Measurements from ENCODE around the gene SPEG.

The SPEG gene

DNA sequence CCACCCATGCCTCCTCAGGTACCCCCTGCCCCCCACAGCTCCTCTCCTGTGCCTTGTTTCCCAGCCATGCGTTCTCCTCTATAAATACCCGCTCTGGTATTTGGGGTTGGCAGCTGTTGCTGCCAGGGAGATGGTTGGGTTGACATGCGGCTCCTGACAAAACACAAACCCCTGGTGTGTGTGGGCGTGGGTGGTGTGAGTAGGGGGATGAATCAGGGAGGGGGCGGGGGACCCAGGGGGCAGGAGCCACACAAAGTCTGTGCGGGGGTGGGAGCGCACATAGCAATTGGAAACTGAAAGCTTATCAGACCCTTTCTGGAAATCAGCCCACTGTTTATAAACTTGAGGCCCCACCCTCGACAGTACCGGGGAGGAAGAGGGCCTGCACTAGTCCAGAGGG is 17.3 kb upstream of the SPEG start:
- H3K27ac ChIP-seq (ENCODE audit: low read length), result peak overlapping the region; percentile 90
- peak overlapping the region in 1 of 2 donors; percentile 32 for H3K4me3 ChIP-seq (ENCODE audit: low read depth in 1 of 2, low read length in 2 of 2)
- H3K9me3 ChIP-seq (ENCODE audit: control insufficient read depth in 1 of 2, low read length in 2 of 2), result no peaks in the 10 kb centered on the region
- no peaks in the 10 kb centered on the region for H3K4me1 ChIP-seq (ENCODE audit: control insufficient read depth in 1 of 2, insufficient read depth in 2 of 2, low read length in 2 of 2)
- H3K27me3 ChIP-seq (ENCODE audit: low read depth, low read length), result peaks cover 9% of the 10 kb centered on the region
- H3K36me3 ChIP-seq (ENCODE audit: control insufficient read depth in 1 of 2, insufficient read depth in 2 of 2, low read length in 2 of 2), result peaks cover 4 to 5% of the 10 kb centered on the region in 2 donors

DNA sequence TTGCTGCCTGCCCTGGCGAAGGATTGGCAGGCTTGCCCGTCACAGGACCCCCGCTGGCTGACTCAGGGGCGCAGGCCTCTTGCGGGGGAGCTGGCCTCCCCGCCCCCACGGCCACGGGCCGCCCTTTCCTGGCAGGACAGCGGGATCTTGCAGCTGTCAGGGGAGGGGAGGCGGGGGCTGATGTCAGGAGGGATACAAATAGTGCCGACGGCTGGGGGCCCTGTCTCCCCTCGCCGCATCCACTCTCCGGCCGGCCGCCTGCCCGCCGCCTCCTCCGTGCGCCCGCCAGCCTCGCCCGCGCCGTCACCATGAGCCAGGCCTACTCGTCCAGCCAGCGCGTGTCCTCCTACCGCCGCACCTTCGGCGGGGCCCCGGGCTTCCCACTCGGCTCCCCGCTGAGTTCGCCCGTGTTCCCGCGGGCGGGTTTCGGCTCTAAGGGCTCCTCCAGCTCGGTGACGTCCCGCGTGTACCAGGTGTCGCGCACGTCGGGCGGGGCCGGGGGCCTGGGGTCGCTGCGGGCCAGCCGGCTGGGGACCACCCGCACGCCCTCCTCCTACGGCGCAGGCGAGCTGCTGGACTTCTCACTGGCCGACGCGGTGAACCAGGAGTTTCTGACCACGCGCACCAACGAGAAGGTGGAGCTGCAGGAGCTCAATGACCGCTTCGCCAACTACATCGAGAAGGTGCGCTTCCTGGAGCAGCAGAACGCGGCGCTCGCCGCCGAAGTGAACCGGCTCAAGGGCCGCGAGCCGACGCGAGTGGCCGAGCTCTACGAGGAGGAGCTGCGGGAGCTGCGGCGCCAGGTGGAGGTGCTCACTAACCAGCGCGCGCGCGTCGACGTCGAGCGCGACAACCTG is 16.3 kb upstream of the SPEG start, which contains the start of gene DES:
Gene DES (plus strand): TSS at position 223 of the 857 bp plus-strand sequence. CDS start 86 bp downstream, at position 309.
- H3K4me1 ChIP-seq (ENCODE audit: control insufficient read depth in 1 of 2, insufficient read depth in 2 of 2, low read length in 2 of 2), result no peaks in the 10 kb centered on the region
- peak within 1 kb of the TSS; percentile 91 for H3K27ac ChIP-seq (ENCODE audit: low read length)
- peaks cover 4 to 5% of the 10 kb centered on the region in 2 donors for H3K36me3 ChIP-seq (ENCODE audit: control insufficient read depth in 1 of 2, insufficient read depth in 2 of 2, low read length in 2 of 2)
- H3K4me3 ChIP-seq (ENCODE audit: low read depth in 1 of 2, low read length in 2 of 2), result peak within 1 kb of the TSS; percentile 70
- H3K9me3 ChIP-seq (ENCODE audit: control insufficient read depth in 1 of 2, low read length in 2 of 2), result no peaks in the 10 kb centered on the region
- peaks cover 9% of the 10 kb centered on the region for H3K27me3 ChIP-seq (ENCODE audit: low read depth, low read length)

GRCh38 chr2:219419012-219419324 is 15.7 kb upstream of the SPEG start:
- peaks cover 9% of the 10 kb centered on the region for H3K27me3 ChIP-seq (ENCODE audit: low read depth, low read length)
- peaks cover 4 to 5% of the 10 kb centered on the region in 2 donors for H3K36me3 ChIP-seq (ENCODE audit: control insufficient read depth in 1 of 2, insufficient read depth in 2 of 2, low read length in 2 of 2)
- no peaks in the 10 kb centered on the region for H3K9me3 ChIP-seq (ENCODE audit: control insufficient read depth in 1 of 2, low read length in 2 of 2)
- H3K4me3 ChIP-seq (ENCODE audit: low read depth in 1 of 2, low read length in 2 of 2), result peak overlapping the region; percentile 70
- H3K27ac ChIP-seq (ENCODE audit: low read length), result peak overlapping the region; percentile 91
- no peaks in the 10 kb centered on the region for H3K4me1 ChIP-seq (ENCODE audit: control insufficient read depth in 1 of 2, insufficient read depth in 2 of 2, low read length in 2 of 2)

DNA sequence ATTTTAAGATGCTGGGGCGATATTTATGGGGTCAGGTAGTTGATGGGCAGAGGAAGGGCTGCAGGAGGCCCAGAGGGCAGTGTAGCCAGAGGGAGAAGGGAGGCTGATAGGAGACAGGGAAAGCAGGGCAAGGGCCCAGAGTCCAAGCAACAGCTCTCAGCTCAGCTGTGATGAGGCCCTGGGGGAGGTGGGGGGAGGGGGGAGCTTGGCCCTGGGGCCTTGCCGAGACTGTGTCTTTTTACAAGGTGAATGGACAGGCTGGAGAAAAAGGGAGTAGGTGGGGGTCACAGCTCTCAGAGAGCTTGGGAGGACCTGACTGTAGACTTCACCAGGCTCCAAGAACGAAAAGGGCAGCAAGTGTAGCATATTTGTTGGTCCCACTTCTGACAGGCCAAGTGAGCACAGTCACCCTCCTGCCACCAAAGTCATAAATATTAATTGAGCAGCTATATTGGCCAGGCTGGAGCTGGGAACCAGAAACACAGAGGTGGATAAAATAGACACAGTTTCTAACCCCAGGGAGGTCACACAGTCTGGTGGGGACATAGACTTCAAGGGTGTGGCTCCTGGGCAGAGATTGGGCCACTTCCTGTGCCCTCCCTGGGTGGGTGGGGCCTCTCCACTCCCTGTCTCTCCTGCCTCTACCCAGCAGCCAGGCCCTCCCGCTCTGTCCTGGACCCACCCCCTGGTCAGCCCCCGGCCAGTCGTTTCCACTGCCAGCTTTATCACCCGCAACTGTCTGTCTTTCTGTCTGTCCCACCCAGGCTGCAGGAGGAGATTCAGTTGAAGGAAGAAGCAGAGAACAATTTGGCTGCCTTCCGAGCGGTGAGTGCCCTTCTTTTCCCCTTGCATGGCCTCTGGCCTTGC is 15.1 kb upstream of the SPEG start:
- Histone ChIP-seq H3K27me3 (ENCODE audit: low read depth, low read length) (peaks cover 9% of the 10 kb centered on the region), H3K4me3 (ENCODE audit: low read depth in 1 of 2, low read length in 2 of 2) (peak overlapping the region; percentile 70), H3K36me3 (ENCODE audit: control insufficient read depth in 1 of 2, insufficient read depth in 2 of 2, low read length in 2 of 2) (peaks cover 4 to 5% of the 10 kb centered on the region in 2 donors), H3K27ac (ENCODE audit: low read length) (peak overlapping the region; percentile 91), H3K4me1 (ENCODE audit: control insufficient read depth in 1 of 2, insufficient read depth in 2 of 2, low read length in 2 of 2) (no peaks in the 10 kb centered on the region), H3K9me3 (ENCODE audit: control insufficient read depth in 1 of 2, low read length in 2 of 2) (no peaks in the 10 kb centered on the region)

- Histone ChIP-seq H3K4me1 (ENCODE audit: control insufficient read depth in 1 of 2, insufficient read depth in 2 of 2, low read length in 2 of 2) (no peaks in the 10 kb centered on the region), H3K27me3 (ENCODE audit: low read depth, low read length) (peaks cover 9% of the 10 kb centered on the region), H3K27ac (ENCODE audit: low read length) (peak overlapping the region; percentile 91), H3K36me3 (ENCODE audit: control insufficient read depth in 1 of 2, insufficient read depth in 2 of 2, low read length in 2 of 2) (peaks cover 4 to 5% of the 10 kb centered on the region in 2 donors), H3K9me3 (ENCODE audit: control insufficient read depth in 1 of 2, low read length in 2 of 2) (no peaks in the 10 kb centered on the region), H3K4me3 (ENCODE audit: low read depth in 1 of 2, low read length in 2 of 2) (peak overlapping the region; percentile 70)
Observed at GRCh38 chr2:219420687-219421086, 14.0 kb upstream of the SPEG start.

DNA sequence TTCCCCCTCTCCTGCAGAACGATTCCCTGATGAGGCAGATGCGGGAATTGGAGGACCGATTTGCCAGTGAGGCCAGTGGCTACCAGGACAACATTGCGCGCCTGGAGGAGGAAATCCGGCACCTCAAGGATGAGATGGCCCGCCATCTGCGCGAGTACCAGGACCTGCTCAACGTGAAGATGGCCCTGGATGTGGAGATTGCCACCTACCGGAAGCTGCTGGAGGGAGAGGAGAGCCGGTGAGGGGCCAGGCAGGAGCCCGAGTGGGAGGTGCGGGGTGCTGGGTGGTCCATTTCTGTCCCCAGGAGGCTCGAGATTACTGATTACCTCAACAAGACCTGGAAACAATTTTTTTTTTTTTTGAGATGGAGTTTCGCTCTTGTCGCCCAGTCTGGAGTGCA is 13.3 kb upstream of the SPEG start:
- no peaks in the 10 kb centered on the region for H3K9me3 ChIP-seq (ENCODE audit: control insufficient read depth in 1 of 2, low read length in 2 of 2)
- H3K27ac ChIP-seq (ENCODE audit: low read length), result peak overlapping the region; percentile 91
- H3K27me3 ChIP-seq (ENCODE audit: low read depth, low read length), result peaks cover 9% of the 10 kb centered on the region
- H3K4me3 ChIP-seq (ENCODE audit: low read depth in 1 of 2, low read length in 2 of 2), result peak overlapping the region; percentile 70
- no peaks in the 10 kb centered on the region for H3K4me1 ChIP-seq (ENCODE audit: control insufficient read depth in 1 of 2, insufficient read depth in 2 of 2, low read length in 2 of 2)
- H3K36me3 ChIP-seq (ENCODE audit: control insufficient read depth in 1 of 2, insufficient read depth in 2 of 2, low read length in 2 of 2), result peaks cover 4 to 5% of the 10 kb centered on the region in 2 donors

GRCh38 chr2:219422952-219423534 is 11.6 kb upstream of the SPEG start:
- peaks cover 9% of the 10 kb centered on the region for H3K27me3 ChIP-seq (ENCODE audit: low read depth, low read length)
- peaks cover 4 to 5% of the 10 kb centered on the region in 2 donors for H3K36me3 ChIP-seq (ENCODE audit: control insufficient read depth in 1 of 2, insufficient read depth in 2 of 2, low read length in 2 of 2)
- peak overlapping the region; percentile 10 for H3K27ac ChIP-seq (ENCODE audit: low read length)
- no peaks in the 10 kb centered on the region for H3K4me1 ChIP-seq (ENCODE audit: control insufficient read depth in 1 of 2, insufficient read depth in 2 of 2, low read length in 2 of 2)
- no peaks in the 10 kb centered on the region for H3K9me3 ChIP-seq (ENCODE audit: control insufficient read depth in 1 of 2, low read length in 2 of 2)
- peak overlapping the region; percentile 53 to 70 for H3K4me3 ChIP-seq (ENCODE audit: low read depth in 1 of 2, low read length in 2 of 2)

DNA sequence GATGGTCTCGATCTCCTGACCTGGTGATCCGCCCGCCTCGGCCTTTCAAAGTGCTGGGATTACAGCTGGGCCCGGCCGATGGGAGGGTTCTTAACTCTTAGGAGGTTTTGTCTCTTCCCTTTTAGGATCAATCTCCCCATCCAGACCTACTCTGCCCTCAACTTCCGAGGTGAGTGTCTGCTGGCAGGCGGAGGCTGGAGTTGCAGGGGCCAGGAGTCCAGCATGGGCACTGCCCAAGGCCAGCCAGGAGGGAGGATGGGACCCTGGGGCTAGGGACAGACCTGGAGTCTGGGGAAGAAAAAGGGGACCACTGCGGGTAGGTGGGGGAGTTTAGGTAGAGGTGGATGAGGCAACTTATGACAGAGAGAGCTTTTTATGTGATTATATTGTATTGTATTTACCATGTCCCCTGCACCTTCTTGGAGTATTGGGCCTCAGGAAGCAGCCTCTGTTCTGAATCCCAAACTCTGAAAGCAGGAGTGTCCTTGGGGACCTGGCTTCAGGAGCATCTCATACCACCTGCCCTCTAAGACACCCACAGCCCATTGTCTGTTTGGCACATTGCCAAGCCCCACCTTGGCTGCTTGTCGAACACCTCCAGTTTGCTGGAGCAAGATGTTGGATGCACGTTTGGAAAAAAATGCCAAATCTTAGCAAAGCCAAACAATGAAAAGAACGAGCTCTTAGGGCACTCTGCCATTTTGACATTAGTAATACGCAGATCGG is 10.8 kb upstream of the SPEG start:
- Histone ChIP-seq H3K27me3 (ENCODE audit: low read depth, low read length) (peaks cover 5% of the 10 kb centered on the region), H3K4me3 (ENCODE audit: low read depth in 1 of 2, low read length in 2 of 2) (peak overlapping the region; percentile 1 to 70), H3K9me3 (ENCODE audit: control insufficient read depth in 1 of 2, low read length in 2 of 2) (no peaks in the 10 kb centered on the region), H3K36me3 (ENCODE audit: control insufficient read depth in 1 of 2, insufficient read depth in 2 of 2, low read length in 2 of 2) (peaks cover 4 to 5% of the 10 kb centered on the region in 2 donors), H3K27ac (ENCODE audit: low read length) (peak overlapping the region; percentile 0), H3K4me1 (ENCODE audit: control insufficient read depth in 1 of 2, insufficient read depth in 2 of 2, low read length in 2 of 2) (no peaks in the 10 kb centered on the region)

DNA sequence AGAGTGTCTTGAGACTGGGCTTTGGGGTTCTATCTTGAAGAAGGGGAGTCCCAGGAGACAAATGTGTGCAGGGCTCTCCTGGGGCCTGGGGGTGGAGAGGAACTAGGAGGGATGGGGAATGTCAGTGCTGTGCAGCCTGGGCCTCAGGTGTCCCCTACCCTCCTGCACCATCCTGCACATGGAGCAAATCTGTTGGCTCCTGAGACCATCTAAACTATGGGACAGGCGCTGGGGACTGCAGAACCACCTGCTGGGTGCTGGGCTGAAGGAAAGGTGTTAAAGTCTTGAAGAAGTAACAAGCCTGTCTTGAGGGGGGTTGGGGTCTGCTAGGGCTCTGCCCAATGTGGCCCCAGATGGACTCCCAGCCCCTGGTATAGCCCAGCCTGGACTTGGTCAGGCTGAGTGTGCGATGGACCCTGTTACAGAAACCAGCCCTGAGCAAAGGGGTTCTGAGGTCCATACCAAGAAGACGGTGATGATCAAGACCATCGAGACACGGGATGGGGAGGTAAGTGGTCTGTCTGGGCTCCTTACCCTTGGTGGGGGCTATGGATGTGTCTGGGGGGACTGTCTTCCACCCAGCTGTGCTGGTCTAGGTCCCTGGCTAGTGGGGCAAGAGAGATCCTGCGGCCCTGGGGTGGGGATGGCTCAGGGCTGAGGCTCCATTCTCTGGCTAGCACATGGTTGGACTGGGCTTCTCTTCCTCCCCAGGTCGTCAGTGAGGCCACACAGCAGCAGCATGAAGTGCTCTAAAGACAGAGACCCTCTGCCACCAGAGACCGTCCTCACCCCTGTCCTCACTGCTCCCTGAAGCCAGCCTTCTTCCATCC is 9.2 kb upstream of the SPEG start:
- H3K36me3 ChIP-seq (ENCODE audit: control insufficient read depth in 1 of 2, insufficient read depth in 2 of 2, low read length in 2 of 2), result peaks cover 4 to 5% of the 10 kb centered on the region in 2 donors
- no peak overlapping the region for H3K4me3 ChIP-seq (ENCODE audit: low read depth in 1 of 2, low read length in 2 of 2)
- no peaks in the 10 kb centered on the region for H3K9me3 ChIP-seq (ENCODE audit: control insufficient read depth in 1 of 2, low read length in 2 of 2)
- H3K27me3 ChIP-seq (ENCODE audit: low read depth, low read length), result no peaks in the 10 kb centered on the region
- no peaks in the 10 kb centered on the region for H3K4me1 ChIP-seq (ENCODE audit: control insufficient read depth in 1 of 2, insufficient read depth in 2 of 2, low read length in 2 of 2)
- no peak overlapping the region for H3K27ac ChIP-seq (ENCODE audit: low read length)

- Histone ChIP-seq H3K27ac (ENCODE audit: low read length) (peak overlapping the region; percentile 7), H3K36me3 (ENCODE audit: control insufficient read depth in 1 of 2, insufficient read depth in 2 of 2, low read length in 2 of 2) (peaks cover 2 to 4% of the 10 kb centered on the region in 2 donors), H3K9me3 (ENCODE audit: control insufficient read depth in 1 of 2, low read length in 2 of 2) (no peaks in the 10 kb centered on the region)
Observed at GRCh38 chr2:219426068-219426443, 8.6 kb upstream of the SPEG start.

More at GRCh38 chr2:219426068-219426443, 8.6 kb upstream of the SPEG start:
- Histone ChIP-seq H3K4me1 (ENCODE audit: control insufficient read depth in 1 of 2, insufficient read depth in 2 of 2, low read length in 2 of 2) (no peaks in the 10 kb centered on the region), H3K4me3 (ENCODE audit: low read depth in 1 of 2, low read length in 2 of 2) (no peak overlapping the region), H3K27me3 (ENCODE audit: low read depth, low read length) (no peaks in the 10 kb centered on the region)
